Measurements from ENCODE around the gene GPS1.

Gene GPS1

DNA sequence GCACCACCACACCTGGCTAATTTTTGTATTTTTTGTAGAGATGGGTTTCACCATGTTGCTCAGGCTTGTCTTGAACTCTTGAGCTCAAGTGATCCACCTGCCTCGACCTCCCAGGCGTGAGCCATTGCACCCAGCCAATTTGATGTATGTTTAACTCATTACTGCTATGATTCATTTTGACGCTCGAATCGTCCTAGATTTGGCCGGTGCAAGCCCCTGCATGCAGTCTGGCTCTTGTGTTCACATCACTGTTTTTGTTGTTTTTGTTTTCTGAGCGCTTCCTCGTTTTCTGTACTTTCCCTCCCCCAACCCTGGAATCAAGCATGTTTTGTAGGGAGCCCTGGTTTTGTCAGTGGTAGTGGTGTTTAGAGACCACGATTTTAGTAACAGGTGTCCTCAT is 21.7 kb downstream of the GPS1 start:
- no peak overlapping the region for H2AFZ ChIP-seq (ENCODE audit: low read depth, low read length)
- H3K4me3 ChIP-seq (ENCODE audit: low read depth in 1 of 2, low read length in 2 of 2): no peak overlapping the region
- no peak overlapping the region for H3K4me2 ChIP-seq (ENCODE audit: insufficient read depth, low read length)
- H3K9ac ChIP-seq (ENCODE audit: low read depth, low read length): no peak overlapping the region
- no peak overlapping the region for H3K27ac ChIP-seq (ENCODE audit: low read length)
- no peaks in the 10 kb centered on the region for H3K79me2 ChIP-seq (ENCODE audit: insufficient read depth, low read length)
- ATAC-seq (ENCODE audit: insufficient read depth, low read depth) (no peak), DNase-seq (no peak)
- H3K27me3 ChIP-seq (ENCODE audit: insufficient read depth, low read length, poor library complexity): no peaks in the 10 kb centered on the region
- H3K9me3 ChIP-seq (ENCODE audit: insufficient read depth, low read length, severe bottlenecking): no peaks in the 10 kb centered on the region
- TF ChIP-seq EZH2 (IDR thresholded peaks at IDR 0.05; ENCODE audit: borderline replicate concordance, low read depth, low read length, severe bottlenecking): no peak
- TF ChIP-seq, protein P1, sequence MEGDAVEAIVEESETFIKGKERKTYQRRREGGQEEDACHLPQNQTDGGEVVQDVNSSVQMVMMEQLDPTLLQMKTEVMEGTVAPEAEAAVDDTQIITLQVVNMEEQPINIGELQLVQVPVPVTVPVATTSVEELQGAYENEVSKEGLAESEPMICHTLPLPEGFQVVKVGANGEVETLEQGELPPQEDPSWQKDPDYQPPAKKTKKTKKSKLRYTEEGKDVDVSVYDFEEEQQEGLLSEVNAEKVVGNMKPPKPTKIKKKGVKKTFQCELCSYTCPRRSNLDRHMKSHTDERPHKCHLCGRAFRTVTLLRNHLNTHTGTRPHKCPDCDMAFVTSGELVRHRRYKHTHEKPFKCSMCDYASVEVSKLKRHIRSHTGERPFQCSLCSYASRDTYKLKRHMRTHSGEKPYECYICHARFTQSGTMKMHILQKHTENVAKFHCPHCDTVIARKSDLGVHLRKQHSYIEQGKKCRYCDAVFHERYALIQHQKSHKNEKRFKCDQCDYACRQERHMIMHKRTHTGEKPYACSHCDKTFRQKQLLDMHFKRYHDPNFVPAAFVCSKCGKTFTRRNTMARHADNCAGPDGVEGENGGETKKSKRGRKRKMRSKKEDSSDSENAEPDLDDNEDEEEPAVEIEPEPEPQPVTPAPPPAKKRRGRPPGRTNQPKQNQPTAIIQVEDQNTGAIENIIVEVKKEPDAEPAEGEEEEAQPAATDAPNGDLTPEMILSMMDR (IDR thresholded peaks at IDR 0.05; ENCODE audit: borderline replicate concordance, extremely low read depth, low read length, poor library complexity, severe bottlenecking): no peak
- H4K20me1 ChIP-seq (ENCODE audit: insufficient read depth, low read length): peaks cover 18% of the 10 kb centered on the region
- H3K4me1 ChIP-seq (ENCODE audit: insufficient read depth, low read length): no peaks in the 10 kb centered on the region
- H3K36me3 ChIP-seq (ENCODE audit: insufficient read depth, low read length): peaks cover 8% of the 10 kb centered on the region

DNA sequence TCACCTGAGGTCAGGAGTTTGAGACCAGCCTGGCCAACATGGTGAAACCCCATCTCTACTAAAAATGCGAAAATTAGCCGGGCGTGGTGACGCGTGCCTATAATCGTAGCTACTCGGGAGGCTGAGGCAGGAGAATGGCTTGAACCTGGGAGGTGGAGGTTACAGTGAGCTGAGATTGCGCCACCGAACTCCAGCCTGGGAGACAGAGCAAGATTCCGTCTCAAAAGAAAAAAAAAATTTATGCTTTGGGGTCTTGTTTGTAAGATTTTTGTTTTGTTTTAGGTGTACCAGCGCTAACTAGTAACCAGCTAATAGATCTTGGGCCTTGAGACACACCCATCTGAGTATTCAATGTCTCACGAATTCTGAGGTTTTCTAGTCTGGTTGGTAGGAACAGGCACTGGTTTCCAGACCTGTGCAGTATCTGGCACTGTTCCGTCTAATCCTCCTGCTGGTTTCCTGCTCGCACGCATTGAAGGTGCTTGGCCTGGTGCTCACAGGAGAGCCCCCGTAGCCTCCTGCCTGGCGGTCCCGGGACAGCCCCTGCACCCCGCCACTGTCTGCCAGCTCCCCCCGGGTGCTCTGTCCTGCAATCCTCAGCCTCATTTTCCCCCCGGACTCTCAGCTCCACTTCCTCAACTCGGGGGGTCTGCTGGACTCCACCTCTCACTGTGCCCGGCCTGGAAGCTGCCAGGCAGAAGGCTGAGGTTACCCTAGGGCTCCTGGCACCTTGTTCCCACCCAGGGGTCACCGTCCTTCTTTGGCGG is 24.5 kb downstream of the GPS1 start:
- Histone ChIP-seq H3K4me2 (ENCODE audit: insufficient read depth, low read length) (no peak overlapping the region), H3K9ac (ENCODE audit: low read depth, low read length) (no peak overlapping the region), H3K4me3 (ENCODE audit: low read depth in 1 of 2, low read length in 2 of 2) (no peak overlapping the region), H3K9me3 (ENCODE audit: insufficient read depth, low read length, severe bottlenecking) (no peaks in the 10 kb centered on the region), H3K4me1 (ENCODE audit: insufficient read depth, low read length) (no peaks in the 10 kb centered on the region), H3K79me2 (ENCODE audit: insufficient read depth, low read length) (no peaks in the 10 kb centered on the region), H3K36me3 (ENCODE audit: insufficient read depth, low read length) (peaks cover 36% of the 10 kb centered on the region), H3K27me3 (ENCODE audit: insufficient read depth, low read length, poor library complexity) (no peaks in the 10 kb centered on the region), H4K20me1 (ENCODE audit: insufficient read depth, low read length) (peaks cover 41% of the 10 kb centered on the region), H2AFZ (ENCODE audit: low read depth, low read length) (no peak overlapping the region), H3K27ac (ENCODE audit: low read length) (no peak overlapping the region)
- TF ChIP-seq EZH2 (IDR thresholded peaks at IDR 0.05; ENCODE audit: borderline replicate concordance, low read depth, low read length, severe bottlenecking): no peak
- TF ChIP-seq, protein P1 (IDR thresholded peaks at IDR 0.05; ENCODE audit: borderline replicate concordance, extremely low read depth, low read length, poor library complexity, severe bottlenecking): no peak
- DNase-seq: no peak
- ATAC-seq (ENCODE audit: insufficient read depth, low read depth): peak; percentile 24; the same call in 1 of the 3 replicates

DNA sequence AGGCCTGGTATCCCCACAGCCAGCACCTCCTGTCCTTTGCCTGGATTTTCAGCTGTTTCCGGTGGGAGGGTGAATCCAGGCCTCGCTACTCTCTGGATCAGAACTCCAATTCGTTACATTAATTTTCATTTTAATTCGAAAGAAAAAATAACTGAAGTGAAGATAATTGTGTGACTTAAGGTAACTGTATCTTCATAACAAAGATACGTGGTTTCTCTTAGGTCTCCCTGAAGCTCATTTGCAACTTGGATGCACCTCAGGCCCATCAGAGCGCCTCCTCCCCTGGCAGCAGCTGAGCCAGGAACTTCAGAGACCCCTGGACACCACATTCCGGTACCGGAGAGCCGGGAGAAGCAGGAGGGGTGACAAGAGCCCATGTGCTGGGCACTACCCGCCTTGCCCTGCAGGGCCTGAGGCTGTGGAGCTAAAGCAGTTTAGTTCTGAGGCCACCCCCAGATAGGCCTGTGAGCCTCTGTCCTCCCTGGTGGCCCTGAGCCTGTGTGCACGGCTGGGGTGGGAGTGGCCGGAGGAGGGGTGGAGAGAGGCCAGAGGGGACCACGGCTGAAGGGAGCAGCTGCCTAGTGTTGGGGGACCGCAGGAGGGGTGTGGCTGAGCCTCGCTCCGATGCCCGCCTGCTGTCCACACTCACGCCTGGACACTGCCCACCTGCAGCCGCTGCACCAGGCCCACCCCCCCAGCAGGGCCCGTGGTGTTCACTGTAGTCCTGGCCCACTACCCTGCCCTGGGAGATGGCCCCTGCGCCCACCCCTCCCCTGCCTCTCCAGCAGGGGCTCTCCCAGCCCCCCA is 25.3 kb downstream of the GPS1 start:
- Histone ChIP-seq H3K9me3 (ENCODE audit: insufficient read depth, low read length, severe bottlenecking) (no peaks in the 10 kb centered on the region), H3K9ac (ENCODE audit: low read depth, low read length) (no peak overlapping the region), H2AFZ (ENCODE audit: low read depth, low read length) (no peak overlapping the region), H3K4me2 (ENCODE audit: insufficient read depth, low read length) (no peak overlapping the region), H4K20me1 (ENCODE audit: insufficient read depth, low read length) (peaks cover 47% of the 10 kb centered on the region), H3K4me1 (ENCODE audit: insufficient read depth, low read length) (no peaks in the 10 kb centered on the region), H3K27me3 (ENCODE audit: insufficient read depth, low read length, poor library complexity) (no peaks in the 10 kb centered on the region), H3K4me3 (ENCODE audit: low read depth in 1 of 2, low read length in 2 of 2) (no peak overlapping the region), H3K79me2 (ENCODE audit: insufficient read depth, low read length) (no peaks in the 10 kb centered on the region), H3K27ac (ENCODE audit: low read length) (no peak overlapping the region), H3K36me3 (ENCODE audit: insufficient read depth, low read length) (peaks cover 42% of the 10 kb centered on the region)
- ATAC-seq (ENCODE audit: insufficient read depth, low read depth): peak; percentile 37
- DNase-seq: no peak
- TF ChIP-seq EZH2 (IDR thresholded peaks at IDR 0.05; ENCODE audit: borderline replicate concordance, low read depth, low read length, severe bottlenecking): no peak
- TF ChIP-seq, protein P1 (IDR thresholded peaks at IDR 0.05; ENCODE audit: borderline replicate concordance, extremely low read depth, low read length, poor library complexity, severe bottlenecking): no peak
